A549 (cell line): ENCODE data around the gene CYP2E1. TPM values are rescaled to one million over a fixed set of nuclear protein-coding genes. Genes with fewer than 3 reads are reported as not detected.
A peak's percentile ranks its signal among the peaks of the same experiment; 100 is the strongest.

Source experiments
- ATAC-seq, 2 experiments: fragments of 200-7000 bp in 1 of 2; fragments of >200 bp in 1 of 2; cut with Nextera tagmentation in 1 of 2; cut with Tn5 transposase in 1 of 2; 3 replicates each; pipeline versions ENCODE4 v1.8.0 to v1.9.1; 2018 to 2020; ENCODE audit warnings: mild to moderate bottlenecking in 1 of 2, moderate library complexity in 1 of 2
- CTCF ChIA-PET: fragments of 300-600 bp; sonication (Branson Sonifier 250); formaldehyde crosslinking; extraction: SDS; loops from one replicate; lab custom pipeline; 2021; ENCODE audit warnings: antibody characterized with exemption, inconsistent platforms; lab: Yijun Ruan, JAX
- POLR2A ChIA-PET: fragments of 350-600 bp; formaldehyde crosslinking; extraction: SDS; loops from one replicate; lab custom pipeline; 2021; ENCODE audit warnings: antibody characterized with exemption, inconsistent platforms; lab: Yijun Ruan, JAX
- DNase-seq, 2 experiments: peaks; one replicate each; pipeline versions ENCODE4 v3.0.0 to v3.0.0-alpha.2; 2011 to 2016; ENCODE audit warnings: low read depth in 1 of 2, low spot score in 1 of 2
- FAIRE-seq: peaks from 2 replicates; lab custom pipeline; 2011; peaks lifted over from hg19 to GRCh38; lab: Jason Lieb, UNC
- H3K27ac ChIP-seq, 2 experiments: fragments of >200 bp; sonication (Bioruptor Twin); formaldehyde crosslinking; 3 replicates each; pipeline ENCODE4 v1.5.1; 2016 to 2017
- H3K4me1 ChIP-seq: fragments of >200 bp; sonication (Bioruptor Twin); formaldehyde crosslinking; 3 replicates; pipeline ENCODE4 v1.6.1; 2016
- H3K4me2 ChIP-seq: fragments of >200 bp; sonication (Bioruptor Twin); formaldehyde crosslinking; 3 replicates; pipeline ENCODE4 v1.6.1; 2016
- H3K4me3 ChIP-seq: fragments of >200 bp; sonication (Bioruptor Twin); formaldehyde crosslinking; 3 replicates; pipeline ENCODE4 v1.5.1; 2016
- H3K9me3 ChIP-seq: fragments of >200 bp; sonication (Bioruptor Twin); formaldehyde crosslinking; 3 replicates; pipeline ENCODE4 v1.6.1; 2016
- ATOH8 ChIP-seq: fragments of 250-450 bp; sonication (Bioruptor Pico); IDR thresholded peaks from 2 replicates; pipeline ENCODE4 v1.5.0; 2020; ENCODE audit warnings: low read depth, mild to moderate bottlenecking, moderate library complexity
- CBX2 ChIP-seq: fragments of 200-600 bp; sonication (generic); IDR thresholded peaks from 2 replicates; pipeline ENCODE4 v1.6.1; 2016; ENCODE audit warnings: low read depth, mild to moderate bottlenecking, borderline replicate concordance
- CEBPB ChIP-seq, 2 experiments: fragments of >200 bp in 1 of 2; sonication (Bioruptor Twin) in 1 of 2; formaldehyde crosslinking in 1 of 2; IDR thresholded peaks; 2 replicates each; pipeline ENCODE4 v1.6.1; 2012 to 2016
- CHD2 ChIP-seq: fragments of 150-350 bp; IDR thresholded peaks from 2 replicates; pipeline ENCODE4 v1.6.1; 2014; ENCODE audit warnings: low read length; ENCODE audit not compliant: partially characterized antibody
- CHD4 ChIP-seq: fragments of 200-600 bp; sonication (generic); IDR thresholded peaks from 2 replicates; pipeline ENCODE4 v1.6.1; 2016; ENCODE audit warnings: antibody characterized with exemption, mild to moderate bottlenecking, borderline replicate concordance
- FOSB ChIP-seq: fragments of 250-450 bp; sonication (Bioruptor Pico); IDR thresholded peaks from 2 replicates; pipeline ENCODE4 v1.5.0; 2020; ENCODE audit warnings: mild to moderate bottlenecking, moderate library complexity
- GATA3 ChIP-seq: IDR thresholded peaks from 2 replicates; pipeline ENCODE4 v1.6.1; 2012; ENCODE audit warnings: borderline replicate concordance
- HDAC2 ChIP-seq: fragments of 200-600 bp; sonication (generic); IDR thresholded peaks from 2 replicates; pipeline ENCODE4 v1.6.1; 2016
- HES2 ChIP-seq: fragments of >200 bp; sonication (Bioruptor Twin); formaldehyde crosslinking; IDR thresholded peaks from 2 replicates; pipeline ENCODE4 v1.6.1; 2016
- HEYL ChIP-seq: fragments of 250-450 bp; sonication (Bioruptor Pico); IDR thresholded peaks from 2 replicates; pipeline ENCODE4 v1.8.0; 2021; ENCODE audit warnings: mild to moderate bottlenecking, moderate library complexity
- HOXB13 ChIP-seq: fragments of 250-450 bp; sonication (Bioruptor Pico); IDR thresholded peaks from 2 replicates; pipeline ENCODE4 v1.5.0; 2020; ENCODE audit warnings: low read depth, mild to moderate bottlenecking, moderate library complexity
- KDM5A ChIP-seq: fragments of 200-600 bp; sonication (generic); IDR thresholded peaks from 2 replicates; pipeline ENCODE4 v1.6.1; 2016; ENCODE audit warnings: antibody characterized with exemption, mild to moderate bottlenecking
- MAFK ChIP-seq: fragments of 450-650 bp; IDR thresholded peaks from 2 replicates; pipeline ENCODE4 v1.6.1; 2014; ENCODE audit not compliant: partially characterized antibody
- MAZ ChIP-seq: fragments of 150-350 bp; IDR thresholded peaks from 2 replicates; pipeline ENCODE4 v1.6.1; 2014; ENCODE audit warnings: antibody characterized with exemption, low read depth, low read length, borderline replicate concordance
- PBX3 ChIP-seq: IDR thresholded peaks from 2 replicates; pipeline ENCODE4 v1.6.1; 2012
- POLR2AphosphoS2 ChIP-seq: conservative IDR thresholded peaks from 2 replicates; pipeline ENCODE4 v1.6.1; 2012; ENCODE audit warnings: low read length, improper control_type of control experiment, inconsistent platforms
- RARB ChIP-seq: fragments of 250-450 bp; sonication (Bioruptor Pico); IDR thresholded peaks from 2 replicates; pipeline ENCODE4 v1.8.0; 2021; ENCODE audit warnings: mild to moderate bottlenecking, moderate library complexity
- REST ChIP-seq: fragments of 200-600 bp; sonication (generic); IDR thresholded peaks from 2 replicates; pipeline ENCODE4 v1.6.1; 2016; ENCODE audit warnings: antibody characterized with exemption, mild to moderate bottlenecking, moderate library complexity
- RFX5 ChIP-seq: fragments of 450-650 bp; IDR thresholded peaks from 2 replicates; pipeline ENCODE4 v1.7.1; 2014; ENCODE audit warnings: antibody characterized with exemption, mild to moderate bottlenecking, moderate library complexity
- TFCP2L1 ChIP-seq: fragments of 250-450 bp; sonication (Bioruptor Pico); IDR thresholded peaks from 2 replicates; pipeline ENCODE4 v1.5.0; 2021; ENCODE audit warnings: mild to moderate bottlenecking
- TP53 ChIP-seq: fragments of 250-450 bp; sonication (Bioruptor Pico); IDR thresholded peaks from 2 replicates; pipeline ENCODE4 v1.5.0; 2021; ENCODE audit warnings: mild to moderate bottlenecking, moderate library complexity
- ZC3H11A ChIP-seq: fragments of 450-650 bp; IDR thresholded peaks from 2 replicates; pipeline ENCODE4 v1.6.1; 2014; ENCODE audit warnings: antibody characterized with exemption, mild to moderate bottlenecking
- WGBS: methylation state at CpG from one replicate; pipeline ENCODE4 v1.1.6; 2017; ENCODE audit errors: missing lambda C conversion rate; 5-methylcytosine and 5-hydroxymethylcytosine counted together
- polyA plus RNA-seq, 4 experiments: library from polyadenylated mRNA; depleted of rRNA in 3 of 4; stranded (reverse); fragments of >200 nt; fragmentation: RNase III in 1 of 4; extraction: RNeasy Plus Mini Kit Qiagen cat#74134 plus additional on column Dnase treatment in 1 of 4; gene quantifications; 2 replicates in 3 of 4; 3 replicates in 1 of 4; pipeline ENCODE4 v1.2.3, GENCODE V29; 2011 to 2017
- TF ChIP-seq, protein P1 (sequence below): fragments of >200 bp; sonication (Bioruptor Twin); formaldehyde crosslinking; IDR thresholded peaks from 3 replicates; pipeline ENCODE4 v1.6.1; 2016

Gene CYP2E1
- polyA plus RNA-seq, 2 of the 4 experiments (the other 2 are of a cell fraction): 0.14 to 0.75 TPM

GRCh38 chr10:133525444-133525843, 1.7 kb upstream of the CYP2E1 start:
- ATAC-seq: no peak
- Histone ChIP-seq H3K4me3 (no peak overlapping the region), H3K9me3 (peaks cover 35% of the 10 kb centered on the region), H3K27ac (no peak overlapping the region), H3K4me2 (no peak overlapping the region), H3K4me1 (0 out of 3 replicates have a peak, but pooled peaks cover 5% of the 10 kb centered on the region)
- ChIA-PET POLR2A (no interaction called here), CTCF (no interaction called here)
- 46% methylated on average over 7 of the region's 7 CpGs for WGBS
- no peak for TF ChIP-seq RARB (CRISPR knock-in tag)
- no peak for TF ChIP-seq HES2
- TF ChIP-seq HEYL: no peak
- TF ChIP-seq HDAC2: no peak
- no peak for FAIRE-seq
- no peak for DNase-seq

DNA sequence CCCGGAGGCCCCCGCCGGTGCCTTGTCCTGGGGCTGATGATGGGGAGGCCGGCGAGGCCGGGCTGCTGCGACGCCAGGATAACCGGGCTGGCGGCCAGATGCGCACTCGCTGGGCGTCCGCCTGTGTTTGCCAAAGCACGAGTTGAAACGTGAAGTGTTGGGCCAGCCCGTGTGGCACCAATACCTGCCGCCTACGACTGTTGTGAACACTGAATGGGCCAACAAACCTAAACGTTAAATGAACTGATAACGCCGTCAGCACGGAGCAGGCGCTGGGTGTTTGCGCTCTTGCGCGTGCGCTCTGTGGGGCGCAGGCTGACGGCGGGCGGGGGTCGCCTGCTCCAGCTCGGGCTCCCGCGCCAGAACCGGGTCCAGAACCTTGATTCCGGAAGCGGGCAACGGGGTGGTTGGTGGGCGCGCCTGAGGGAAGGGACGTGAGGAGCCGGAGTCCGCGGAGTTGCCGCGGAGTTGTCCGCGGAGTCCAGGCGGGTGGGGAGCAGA, 658 bp downstream of the CYP2E1 start:
- DNase-seq: no peak
- 43% methylated on average over 41 of the region's 51 CpGs for WGBS
- H3K4me1 ChIP-seq: 0 out of 3 replicates have a peak, but pooled peaks cover 3% of the 10 kb centered on the region
- POLR2A ChIA-PET: no interaction called here
- H3K27ac ChIP-seq: no peak overlapping the region
- FAIRE-seq: no peak
- CTCF ChIA-PET: interaction anchor here (0.6 to 0.9 kb wide), 2 partner anchors 9 to 53 kb away, joined by 3 read pairs; no protein-coding TSS in a partner anchor
- no peak for ATAC-seq
- no peak overlapping the region for H3K4me3 ChIP-seq
- peaks cover 18% of the 10 kb centered on the region for H3K9me3 ChIP-seq
- no peak for TF ChIP-seq RFX5
- TF ChIP-seq POLR2AphosphoS2: no peak
- no peak for TF ChIP-seq CBX2
- TF ChIP-seq ZC3H11A: no peak
- TF ChIP-seq ATOH8: no peak
- no peak for TF ChIP-seq CHD2
- TF ChIP-seq FOSB (CRISPR knock-in tag): no peak
- TF ChIP-seq REST: no peak
- no peak for TF ChIP-seq CHD4
- no peak for TF ChIP-seq PBX3
- no peak for TF ChIP-seq HOXB13 (CRISPR knock-in tag)
- peak overlapping the region; percentile 68 for H3K4me2 ChIP-seq

DNA sequence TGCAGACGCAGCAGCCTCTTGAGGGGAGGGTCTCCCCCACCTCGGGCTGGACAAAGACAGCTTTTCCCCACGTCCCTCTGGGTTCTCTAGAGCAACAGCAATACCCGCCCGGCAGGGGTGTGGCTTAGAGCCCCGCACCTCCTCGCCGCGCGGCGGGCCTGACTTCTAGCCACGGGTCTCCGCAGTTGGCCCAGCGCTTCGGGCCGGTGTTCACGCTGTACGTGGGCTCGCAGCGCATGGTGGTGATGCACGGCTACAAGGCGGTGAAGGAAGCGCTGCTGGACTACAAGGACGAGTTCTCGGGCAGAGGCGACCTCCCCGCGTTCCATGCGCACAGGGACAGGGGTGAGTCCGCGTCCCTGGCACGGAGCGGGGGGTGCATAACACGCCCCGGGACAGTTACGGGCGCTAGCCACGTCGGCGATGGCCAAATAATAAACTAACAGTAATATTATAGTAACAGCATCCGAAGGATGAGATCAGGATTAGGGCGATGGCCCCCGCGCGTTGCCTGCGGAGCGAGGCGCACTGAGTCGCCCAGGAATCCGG, 1.2 kb downstream of the CYP2E1 start:
- peak in 1 of 2 experiments; percentile 42; a peak in 3 of 6 replicates for ATAC-seq
- ChIA-PET CTCF (interaction anchor here (0.6 to 1.5 kb wide), 3 partner anchors 8 to 52 kb away, joined by 3 to 4 read pairs (median 3); no protein-coding TSS in a partner anchor), POLR2A (no interaction called here)
- Histone ChIP-seq H3K4me1 (0 out of 3 replicates have a peak, but pooled peaks cover 3% of the 10 kb centered on the region), H3K9me3 (peaks cover 13% of the 10 kb centered on the region), H3K4me3 (peak overlapping the region; percentile 28; the same call in 2 of the 3 replicates), H3K27ac (no peak overlapping the region), H3K4me2 (peak overlapping the region; percentile 68)
- 25% methylated on average over 38 of the region's 50 CpGs for WGBS
- FAIRE-seq: no peak
- no peak for DNase-seq
- TF ChIP-seq MAFK (no peak), GATA3 (no peak), TFCP2L1 (CRISPR knock-in tag) (no peak), REST (no peak), CEBPB (IDR thresholded peaks at IDR 0.05) (no peak), KDM5A (no peak), HOXB13 (CRISPR knock-in tag) (no peak), MAZ (no peak), TP53 (CRISPR knock-in tag) (no peak)
- TF ChIP-seq, protein P1, sequence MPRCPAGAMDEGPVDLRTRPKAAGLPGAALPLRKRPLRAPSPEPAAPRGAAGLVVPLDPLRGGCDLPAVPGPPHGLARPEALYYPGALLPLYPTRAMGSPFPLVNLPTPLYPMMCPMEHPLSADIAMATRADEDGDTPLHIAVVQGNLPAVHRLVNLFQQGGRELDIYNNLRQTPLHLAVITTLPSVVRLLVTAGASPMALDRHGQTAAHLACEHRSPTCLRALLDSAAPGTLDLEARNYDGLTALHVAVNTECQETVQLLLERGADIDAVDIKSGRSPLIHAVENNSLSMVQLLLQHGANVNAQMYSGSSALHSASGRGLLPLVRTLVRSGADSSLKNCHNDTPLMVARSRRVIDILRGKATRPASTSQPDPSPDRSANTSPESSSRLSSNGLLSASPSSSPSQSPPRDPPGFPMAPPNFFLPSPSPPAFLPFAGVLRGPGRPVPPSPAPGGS: no peak
